ENCODE measurements around the gene UBA3. TPM values are rescaled to one million over a fixed set of nuclear protein-coding genes. Genes with fewer than 3 reads are reported as not detected.

Gene UBA3
- total and polyA plus RNA-seq, 2 donors (not counting 3 experiments of a cell fraction or from before 2014, with no cell fraction given) = 39.4 to 84.6 TPM

DNA sequence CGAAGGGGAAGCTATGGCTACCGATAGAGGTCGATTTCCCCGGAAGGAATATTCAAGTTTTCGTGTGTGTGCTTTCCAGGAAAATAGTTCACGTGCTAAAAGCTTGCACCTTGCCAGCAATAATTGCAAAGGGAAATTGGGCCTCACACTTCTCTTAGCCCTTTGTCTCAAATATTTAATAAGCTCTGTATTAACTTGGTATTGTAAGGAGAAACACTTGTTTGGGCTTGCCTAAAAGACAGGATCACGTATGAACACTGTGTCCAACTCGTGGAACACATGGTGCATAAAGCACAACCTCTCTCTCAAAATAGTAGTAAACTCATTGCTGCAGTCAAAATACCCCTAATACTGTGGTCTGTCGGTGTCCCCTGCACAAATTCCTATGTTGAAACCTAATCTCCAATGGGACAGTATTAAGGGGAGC, 27.7 kb downstream of the UBA3 start:
- Histone ChIP-seq H3K27ac (ENCODE audit: insufficient read depth, low read depth, low read length) (peak overlapping the region; percentile 76), H2AFZ (ENCODE audit: low read depth, low read length) (peak overlapping the region; percentile 47), H3K9ac (replicated peaks; ENCODE audit: extremely low read depth, insufficient read depth, low read length) (peak overlapping the region; percentile 57), H3K9me3 (replicated peaks; ENCODE audit: control insufficient read depth, insufficient read depth, low read length) (no peaks in the 10 kb centered on the region), H3K79me2 (ENCODE audit: control insufficient read depth, insufficient read depth, low read length) (peaks cover 38% of the 10 kb centered on the region), H4K20me1 (replicated peaks; ENCODE audit: control insufficient read depth, extremely low read depth, insufficient read depth, low read length) (no peaks in the 10 kb centered on the region), H3K4me3 (replicated peaks in 1 of 3; ENCODE audit: insufficient read depth in 1 of 3, low read depth in 1 of 3, low read length in 3 of 3) (peak overlapping the region in 2 of 3 experiments; percentile 25 to 85), H3K27me3 (ENCODE audit: control insufficient read depth in 2 of 2, insufficient read depth in 2 of 2, low read length in 2 of 2) (no peaks in the 10 kb centered on the region), H3K4me2 (ENCODE audit: insufficient read depth, low read length) (peak overlapping the region; percentile 80), H3K36me3 (ENCODE audit: control insufficient read depth in 2 of 2, extremely low read depth in 1 of 2, insufficient read depth in 2 of 2, low read length in 2 of 2) (peaks cover 7 to 16% of the 10 kb centered on the region in 2 experiments), H3K4me1 (ENCODE audit: control insufficient read depth, extremely low read depth, insufficient read depth, low read length) (peaks cover 14% of the 10 kb centered on the region), H3K9me1 (replicated peaks; ENCODE audit: control insufficient read depth, extremely low read depth, insufficient read depth, low read length) (no peaks in the 10 kb centered on the region)
- DNase-seq (ENCODE audit: low read depth, low spot score) (no peak), FAIRE-seq (no peak)
- POLR2A ChIA-PET = interaction anchor here (0.6 to 1.2 kb wide), 4 partner anchors 11 to 160 kb away, joined by 3 to 6 read pairs (median 3); partner anchors contain the start of gene ARL6IP5
- TSS peak; percentile 63 for BruUV-seq (replicated peaks)
- dilution Hi-C loops (cut with MboI; ENCODE audit: extremely low pct_ligation_motif_present, low sequenced_read_pairs) = no loop called here
- peak; percentile 16 for TF ChIP-seq POLR2A (IDR thresholded peaks at IDR 0.05; ENCODE audit: low read depth, low read length)
- no peak for TF ChIP-seq POLR2AphosphoS5 (IDR thresholded peaks at IDR 0.05; ENCODE audit: insufficient read depth, low read depth, low read length)
- CTCF ChIA-PET = interaction anchor here (1.0 to 1.5 kb wide), 6 partner anchors 8 to 399 kb away, joined by 3 to 8 read pairs (median 4); partner anchors contain the start of gene EOGT
- intact Hi-C loops (cut with micrococcal nuclease) = loop anchor here (1.0 kb wide), 3 partner anchors 19 to 34 kb away; partner anchors contain the start of gene UBA3

DNA sequence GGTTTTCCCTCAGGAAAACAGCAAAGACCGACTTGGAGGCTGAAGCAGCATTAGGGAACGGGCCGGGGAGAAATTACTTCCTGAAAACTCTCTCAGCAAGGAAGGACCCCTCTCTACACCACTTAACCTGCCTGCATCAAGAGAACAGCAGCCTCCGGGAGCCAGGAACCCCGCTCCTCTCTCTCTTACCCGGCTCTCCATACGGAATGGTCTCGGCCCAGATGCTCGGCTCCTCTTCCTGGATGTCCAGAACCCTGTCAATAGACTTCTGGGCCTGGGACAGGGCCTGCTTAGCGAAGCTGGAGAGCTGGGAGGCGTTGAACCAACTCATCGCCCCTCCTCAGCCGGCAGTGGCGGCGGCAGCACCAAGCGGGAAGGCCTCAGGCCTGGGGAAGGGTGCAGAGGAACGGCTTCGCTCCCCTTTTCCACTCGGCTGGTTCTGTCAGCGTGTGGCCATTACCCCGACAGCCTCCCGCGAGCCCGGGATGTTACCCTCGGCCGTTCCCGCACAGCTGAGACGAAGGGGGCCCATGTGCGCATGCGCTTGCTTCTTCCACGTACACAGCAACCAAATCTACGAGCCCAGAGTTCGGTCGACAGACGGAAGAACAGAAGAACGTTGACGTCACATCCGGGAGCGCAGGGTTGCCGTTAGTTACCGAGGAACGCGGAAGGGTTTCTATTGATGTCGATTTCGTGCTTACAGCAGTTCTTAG, 28.3 kb downstream of the UBA3 start, which contains the start of gene TMF1:
Gene TMF1, minus strand, starts transcription at position 578 of the 716 bp plus-strand sequence. Its CDS starts 247 bp downstream, at position 331.
- no peaks in the 10 kb centered on the region for H3K9me3 ChIP-seq (replicated peaks; ENCODE audit: control insufficient read depth, insufficient read depth, low read length)
- H3K4me2 ChIP-seq (ENCODE audit: insufficient read depth, low read length) = peak within 1 kb of the TSS; percentile 97
- peaks cover 7 to 12% of the 10 kb centered on the region in 2 experiments for H3K36me3 ChIP-seq (ENCODE audit: control insufficient read depth in 2 of 2, extremely low read depth in 1 of 2, insufficient read depth in 2 of 2, low read length in 2 of 2)
- TF ChIP-seq JUN (IDR thresholded peaks at IDR 0.05; ENCODE audit: borderline replicate concordance, insufficient read depth, insufficient read length, low read depth) (peak; percentile 53), POLR2AphosphoS5 (IDR thresholded peaks at IDR 0.05; ENCODE audit: insufficient read depth, low read depth, low read length) (peak; percentile 67), POLR2A (IDR thresholded peaks at IDR 0.05; ENCODE audit: low read depth, low read length) (peak; percentile 84), FOS (IDR thresholded peaks at IDR 0.05; ENCODE audit: borderline replicate concordance, insufficient read depth, low read length) (no peak)
- H3K9ac ChIP-seq (replicated peaks; ENCODE audit: extremely low read depth, insufficient read depth, low read length) = peak within 1 kb of the TSS; percentile 95
- peaks cover 41% of the 10 kb centered on the region for H3K79me2 ChIP-seq (ENCODE audit: control insufficient read depth, insufficient read depth, low read length)
- peaks cover 14% of the 10 kb centered on the region for H3K4me1 ChIP-seq (ENCODE audit: control insufficient read depth, extremely low read depth, insufficient read depth, low read length)
- ChIA-PET POLR2A (interaction anchor here (0.6 to 1.2 kb wide), 4 partner anchors 12 to 161 kb away, joined by 3 to 6 read pairs (median 3); partner anchors contain the start of gene ARL6IP5), CTCF (interaction anchor here (1.0 to 1.5 kb wide), 7 partner anchors 9 to 400 kb away, joined by 3 to 8 read pairs (median 4); partner anchors contain the start of gene EOGT)
- peak within 1 kb of the TSS; percentile 76 for H3K27ac ChIP-seq (ENCODE audit: insufficient read depth, low read depth, low read length)
- dilution Hi-C loops (cut with MboI; ENCODE audit: extremely low pct_ligation_motif_present, low sequenced_read_pairs) (no loop called here), intact Hi-C loops (cut with micrococcal nuclease) (loop anchor here (1.0 kb wide), 4 partner anchors 19 to 39 kb away; partner anchors contain the start of genes EOGT and UBA3)
- H3K4me3 ChIP-seq (replicated peaks in 1 of 3; ENCODE audit: insufficient read depth in 1 of 3, low read depth in 1 of 3, low read length in 3 of 3) = peak within 1 kb of the TSS; percentile 47 to 94 (median 85)
- H2AFZ ChIP-seq (ENCODE audit: low read depth, low read length) = peak within 1 kb of the TSS; percentile 62
- no peaks in the 10 kb centered on the region for H3K9me1 ChIP-seq (replicated peaks; ENCODE audit: control insufficient read depth, extremely low read depth, insufficient read depth, low read length)
- TSS peak; percentile 38 for BruUV-seq (replicated peaks)
- no peaks in the 10 kb centered on the region for H3K27me3 ChIP-seq (ENCODE audit: control insufficient read depth in 2 of 2, insufficient read depth in 2 of 2, low read length in 2 of 2)
- peak; percentile 99 for DNase-seq (ENCODE audit: low read depth, low spot score)
- H4K20me1 ChIP-seq (replicated peaks; ENCODE audit: control insufficient read depth, extremely low read depth, insufficient read depth, low read length) = no peaks in the 10 kb centered on the region
- FAIRE-seq = peak; percentile 99

Data from endothelial cell of umbilical vein (primary cell).